ENCODE measurements around the gene LDLRAD3. TPM values are rescaled to one million over a fixed set of nuclear protein-coding genes. Genes with fewer than 3 reads are reported as not detected.
A peak's percentile ranks its signal among the peaks of the same experiment; 100 is the strongest.

Gene LDLRAD3
- total RNA-seq, 1 donor: 10.5 TPM

GRCh38 chr11:35983981-35984380 is 40.1 kb downstream of the LDLRAD3 start:
- Histone ChIP-seq H3K27ac (ENCODE audit: low read depth, low read length) (no peak overlapping the region), H3K36me3 (ENCODE audit: insufficient read depth, low read length) (no peaks in the 10 kb centered on the region), H4K20me1 (ENCODE audit: insufficient read depth, low read length) (peaks cover 5% of the 10 kb centered on the region), H3K4me1 (ENCODE audit: insufficient read depth, low read length) (peaks cover 17% of the 10 kb centered on the region), H2AFZ (ENCODE audit: low read length) (no peak overlapping the region), H3K4me3 (ENCODE audit: insufficient read depth, low read length) (no peak overlapping the region), H3K79me2 (ENCODE audit: insufficient read depth, low read length) (peaks cover 36% of the 10 kb centered on the region), H3K9me3 (ENCODE audit: low read depth, low read length) (no peaks in the 10 kb centered on the region), H3K4me2 (ENCODE audit: insufficient read depth, low read length) (no peak overlapping the region), H3K27me3 (ENCODE audit: insufficient read depth, low read length) (no peaks in the 10 kb centered on the region)
- DNase-seq (ENCODE audit: insufficient read length, low spot score, missing footprints): no peak
- no peak for TF ChIP-seq CTCF (IDR thresholded peaks at IDR 0.05; ENCODE audit: extremely low read depth, low read depth, low read length)

GRCh38 chr11:35986947-35987346 is 43.1 kb downstream of the LDLRAD3 start:
- no peak overlapping the region for H3K4me3 ChIP-seq (ENCODE audit: insufficient read depth, low read length)
- no peaks in the 10 kb centered on the region for H3K9me3 ChIP-seq (ENCODE audit: low read depth, low read length)
- no peaks in the 10 kb centered on the region for H3K27me3 ChIP-seq (ENCODE audit: insufficient read depth, low read length)

GRCh38 chr11:35990170-35990569 is 46.3 kb downstream of the LDLRAD3 start:
- Histone ChIP-seq H3K79me2 (ENCODE audit: insufficient read depth, low read length) (peaks cover 19% of the 10 kb centered on the region), H3K27me3 (ENCODE audit: insufficient read depth, low read length) (no peaks in the 10 kb centered on the region), H3K4me2 (ENCODE audit: insufficient read depth, low read length) (no peak overlapping the region)

More at GRCh38 chr11:35986947-35987346, 43.1 kb downstream of the LDLRAD3 start:
- peak; percentile 10 for DNase-seq (ENCODE audit: insufficient read length, low spot score, missing footprints)
- no peak overlapping the region for H2AFZ ChIP-seq (ENCODE audit: low read length)
- H3K4me2 ChIP-seq (ENCODE audit: insufficient read depth, low read length): no peak overlapping the region
- peaks cover 4% of the 10 kb centered on the region for H3K4me1 ChIP-seq (ENCODE audit: insufficient read depth, low read length)
- H3K79me2 ChIP-seq (ENCODE audit: insufficient read depth, low read length): peaks cover 34% of the 10 kb centered on the region
- no peaks in the 10 kb centered on the region for H3K36me3 ChIP-seq (ENCODE audit: insufficient read depth, low read length)
- H3K27ac ChIP-seq (ENCODE audit: low read depth, low read length): no peak overlapping the region
- H4K20me1 ChIP-seq (ENCODE audit: insufficient read depth, low read length): peaks cover 5% of the 10 kb centered on the region
- no peak for TF ChIP-seq CTCF (IDR thresholded peaks at IDR 0.05; ENCODE audit: extremely low read depth, low read depth, low read length)

GRCh38 chr11:35990816-35991215 is 47.0 kb downstream of the LDLRAD3 start:
- no peaks in the 10 kb centered on the region for H3K36me3 ChIP-seq (ENCODE audit: insufficient read depth, low read length)
- H3K9me3 ChIP-seq (ENCODE audit: low read depth, low read length): no peaks in the 10 kb centered on the region
- H3K4me3 ChIP-seq (ENCODE audit: insufficient read depth, low read length): no peak overlapping the region
- peak; percentile 38 for DNase-seq (ENCODE audit: insufficient read length, low spot score, missing footprints)
- no peak overlapping the region for H3K27ac ChIP-seq (ENCODE audit: low read depth, low read length)
- peaks cover 6% of the 10 kb centered on the region for H3K4me1 ChIP-seq (ENCODE audit: insufficient read depth, low read length)
- peaks cover 5% of the 10 kb centered on the region for H4K20me1 ChIP-seq (ENCODE audit: insufficient read depth, low read length)
- H3K27me3 ChIP-seq (ENCODE audit: insufficient read depth, low read length): no peaks in the 10 kb centered on the region
- no peak overlapping the region for H3K4me2 ChIP-seq (ENCODE audit: insufficient read depth, low read length)
- H3K79me2 ChIP-seq (ENCODE audit: insufficient read depth, low read length): peaks cover 19% of the 10 kb centered on the region
- no peak overlapping the region for H2AFZ ChIP-seq (ENCODE audit: low read length)
- TF ChIP-seq CTCF (IDR thresholded peaks at IDR 0.05; ENCODE audit: extremely low read depth, low read depth, low read length): no peak

More at GRCh38 chr11:35990170-35990569, 46.3 kb downstream of the LDLRAD3 start:
- no peak overlapping the region for H3K4me3 ChIP-seq (ENCODE audit: insufficient read depth, low read length)
- H3K9me3 ChIP-seq (ENCODE audit: low read depth, low read length): no peaks in the 10 kb centered on the region
- H3K4me1 ChIP-seq (ENCODE audit: insufficient read depth, low read length): peaks cover 6% of the 10 kb centered on the region
- H2AFZ ChIP-seq (ENCODE audit: low read length): no peak overlapping the region
- TF ChIP-seq CTCF (IDR thresholded peaks at IDR 0.05; ENCODE audit: extremely low read depth, low read depth, low read length): no peak
- DNase-seq (ENCODE audit: insufficient read length, low spot score, missing footprints): no peak
- H4K20me1 ChIP-seq (ENCODE audit: insufficient read depth, low read length): peaks cover 5% of the 10 kb centered on the region
- H3K27ac ChIP-seq (ENCODE audit: low read depth, low read length): no peak overlapping the region
- H3K36me3 ChIP-seq (ENCODE audit: insufficient read depth, low read length): no peaks in the 10 kb centered on the region

Data from osteoblast (primary cell).